ENCODE data around the gene PDIA2.

PDIA2 gene

DNA sequence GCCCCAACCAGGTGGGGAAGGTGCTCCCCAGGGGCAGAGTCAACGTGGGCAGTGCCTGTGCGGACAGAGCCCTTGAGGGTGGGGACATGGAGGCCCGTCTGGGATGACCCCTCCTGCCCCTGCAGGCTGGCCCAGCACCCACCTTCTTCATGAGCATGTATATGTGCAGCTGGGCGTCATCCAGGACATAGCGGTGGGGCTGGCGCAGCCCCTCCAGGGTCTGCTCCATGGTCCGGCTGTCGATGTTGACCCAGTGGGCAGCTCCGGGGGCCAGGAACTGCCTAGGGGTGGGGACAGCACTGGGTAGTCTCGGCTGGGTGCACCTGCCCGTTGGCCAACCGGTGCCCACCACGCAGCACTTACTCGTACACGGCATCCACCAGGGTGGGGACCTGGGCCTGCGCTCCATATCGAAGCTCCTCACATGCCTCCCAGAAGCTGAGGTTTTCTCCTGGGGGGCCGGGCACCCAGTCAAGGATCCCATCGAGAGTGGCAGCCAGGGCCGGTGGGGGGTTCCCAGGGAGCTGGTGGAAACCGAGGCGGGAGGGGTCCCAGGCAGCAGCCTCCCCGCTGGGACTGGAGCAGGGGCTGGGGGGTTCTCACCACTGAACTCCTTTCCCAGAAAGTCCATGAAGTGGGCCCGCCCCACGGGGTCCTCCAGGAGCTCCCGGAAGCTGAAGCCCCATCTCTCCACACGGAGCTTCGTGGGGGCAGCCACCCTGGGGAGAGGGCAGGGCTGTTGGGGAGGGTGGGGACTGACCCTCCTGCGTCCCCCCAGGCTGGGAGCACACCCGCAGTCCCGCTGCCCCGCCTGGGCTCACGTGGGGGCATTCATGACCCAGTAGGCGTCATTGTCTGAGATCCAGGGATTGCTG, 12.3 kb upstream of the PDIA2 start:
- Histone ChIP-seq H3K9me3 (ENCODE audit: control insufficient read depth, low read length) (no peaks in the 10 kb centered on the region), H3K4me3 (ENCODE audit: insufficient read depth, low read depth, low read length) (no peak overlapping the region)
- 93 to 94% methylated on average over 34 of the region's 34 CpGs for WGBS, 2 experiments

DNA sequence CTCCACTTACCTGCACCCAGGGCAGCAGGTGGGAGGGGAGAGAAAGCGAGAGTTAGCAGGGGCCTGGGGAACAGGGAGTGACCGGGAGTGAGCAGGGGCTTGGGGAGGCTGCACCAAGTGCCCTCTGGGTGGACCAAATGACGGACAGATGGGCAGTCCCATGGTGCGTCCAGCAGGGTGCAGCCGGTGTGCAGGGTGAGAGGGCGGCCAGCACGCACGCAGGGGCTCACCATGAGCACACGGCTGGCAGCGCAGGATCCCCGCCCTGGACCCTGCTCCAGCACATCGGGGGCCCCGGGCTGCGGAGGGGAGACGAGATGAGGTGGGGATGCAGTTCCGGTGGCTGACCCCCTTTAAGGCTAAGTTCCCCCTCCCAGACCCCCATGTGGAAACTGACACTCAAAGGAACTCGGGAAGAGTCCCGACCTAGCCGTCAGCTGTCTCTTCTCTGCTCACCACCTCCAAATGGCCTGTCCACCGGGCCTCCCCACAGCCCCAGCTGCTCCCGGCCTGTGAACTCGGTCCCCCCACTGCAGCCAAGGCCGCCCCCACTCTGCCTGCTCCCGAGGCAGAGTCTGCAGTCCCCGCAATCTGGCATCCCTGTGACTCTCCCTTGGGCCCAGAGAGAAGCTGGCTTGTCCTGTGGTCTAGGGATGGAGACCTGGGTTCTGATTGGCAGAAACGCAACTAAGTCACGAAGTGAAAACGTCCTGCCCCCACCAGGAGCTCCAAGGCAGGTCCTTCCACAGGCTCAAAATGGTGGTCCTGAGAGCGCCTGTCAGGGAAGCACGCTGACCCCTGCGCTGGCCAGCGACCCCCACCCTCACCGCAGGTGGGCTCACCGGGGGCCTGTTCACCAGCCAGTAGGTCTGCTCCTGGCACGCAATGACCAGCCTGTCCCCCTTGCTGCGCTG, 10.1 kb upstream of the PDIA2 start:
- H3K27ac ChIP-seq (ENCODE audit: insufficient read depth, low read depth, low read length, poor library complexity, severe bottlenecking), result no peak overlapping the region

More for the DNA sequence above, 12.3 kb upstream of the PDIA2 start:
- Histone ChIP-seq H3K36me3 (ENCODE audit: control insufficient read depth, insufficient read depth, low read length) (no peaks in the 10 kb centered on the region), H3K27ac (ENCODE audit: insufficient read depth, low read depth, low read length, poor library complexity, severe bottlenecking) (no peak overlapping the region), H3K4me1 (ENCODE audit: control insufficient read depth, insufficient read depth, low read length) (no peaks in the 10 kb centered on the region), H3K27me3 (ENCODE audit: control insufficient read depth, insufficient read depth, low read length, poor library complexity, severe bottlenecking) (peaks cover 25% of the 10 kb centered on the region)

DNA sequence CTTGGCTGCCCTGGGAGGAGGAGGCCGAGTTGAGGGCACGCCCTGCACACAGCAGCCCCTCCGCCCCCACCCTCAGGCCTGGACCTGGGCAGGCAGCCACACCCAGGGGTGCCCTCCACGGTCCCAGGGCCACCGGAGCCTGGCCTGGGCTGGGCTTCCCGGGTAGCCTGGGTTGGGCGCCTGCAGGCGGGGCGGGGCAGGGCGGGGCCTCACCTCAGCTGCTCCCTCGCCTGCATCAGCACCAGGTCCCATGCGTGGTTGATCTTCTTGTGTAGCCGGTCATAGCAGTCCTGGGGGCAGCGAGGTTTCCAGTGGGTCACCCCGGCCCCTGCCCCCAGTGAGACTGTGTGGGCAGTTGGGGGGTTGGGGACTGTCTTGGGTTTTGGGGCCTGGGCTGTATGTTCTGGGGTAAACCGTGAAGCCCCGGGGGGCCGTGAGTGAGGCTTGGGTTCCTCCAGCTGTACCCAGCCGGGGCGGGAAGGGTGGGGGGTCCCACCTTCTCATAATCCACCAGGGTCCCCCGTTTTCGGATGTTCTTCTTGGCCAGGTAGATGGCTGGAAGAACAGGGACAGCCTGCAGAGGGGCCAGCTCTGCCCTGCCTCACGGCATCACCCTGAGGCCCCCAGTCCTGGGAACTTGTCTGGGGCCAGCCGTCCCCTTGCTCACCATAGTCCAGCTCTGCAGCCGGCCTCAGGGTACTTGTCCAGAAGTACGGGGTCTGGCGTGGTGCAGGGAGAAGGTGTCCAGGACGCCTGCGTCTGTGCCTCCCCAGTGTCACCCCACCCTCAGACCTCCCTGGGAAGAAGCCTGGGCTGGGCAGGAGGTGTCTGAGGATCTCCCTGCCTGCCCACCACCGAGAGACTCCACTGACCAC, 9.2 kb upstream of the PDIA2 start:
- H3K27ac ChIP-seq (ENCODE audit: insufficient read depth, low read depth, low read length, poor library complexity, severe bottlenecking), result no peak overlapping the region
- peaks cover 48% of the 10 kb centered on the region for H3K27me3 ChIP-seq (ENCODE audit: control insufficient read depth, insufficient read depth, low read length, poor library complexity, severe bottlenecking)
- no peaks in the 10 kb centered on the region for H3K36me3 ChIP-seq (ENCODE audit: control insufficient read depth, insufficient read depth, low read length)
- WGBS, 2 experiments, result 91 to 92% methylated on average over 30 of the region's 30 CpGs
- no peaks in the 10 kb centered on the region for H3K4me1 ChIP-seq (ENCODE audit: control insufficient read depth, insufficient read depth, low read length)
- H3K4me3 ChIP-seq (ENCODE audit: insufficient read depth, low read depth, low read length), result no peak overlapping the region
- H3K9me3 ChIP-seq (ENCODE audit: control insufficient read depth, low read length), result no peaks in the 10 kb centered on the region

More for the DNA sequence above, 10.1 kb upstream of the PDIA2 start:
- no peak overlapping the region for H3K4me3 ChIP-seq (ENCODE audit: insufficient read depth, low read depth, low read length)
- no peaks in the 10 kb centered on the region for H3K9me3 ChIP-seq (ENCODE audit: control insufficient read depth, low read length)
- 87 to 89% methylated on average over 36 of the region's 36 CpGs for WGBS, 2 experiments
- H3K27me3 ChIP-seq (ENCODE audit: control insufficient read depth, insufficient read depth, low read length, poor library complexity, severe bottlenecking), result peaks cover 42% of the 10 kb centered on the region
- no peaks in the 10 kb centered on the region for H3K36me3 ChIP-seq (ENCODE audit: control insufficient read depth, insufficient read depth, low read length)
- H3K4me1 ChIP-seq (ENCODE audit: control insufficient read depth, insufficient read depth, low read length), result no peaks in the 10 kb centered on the region

DNA sequence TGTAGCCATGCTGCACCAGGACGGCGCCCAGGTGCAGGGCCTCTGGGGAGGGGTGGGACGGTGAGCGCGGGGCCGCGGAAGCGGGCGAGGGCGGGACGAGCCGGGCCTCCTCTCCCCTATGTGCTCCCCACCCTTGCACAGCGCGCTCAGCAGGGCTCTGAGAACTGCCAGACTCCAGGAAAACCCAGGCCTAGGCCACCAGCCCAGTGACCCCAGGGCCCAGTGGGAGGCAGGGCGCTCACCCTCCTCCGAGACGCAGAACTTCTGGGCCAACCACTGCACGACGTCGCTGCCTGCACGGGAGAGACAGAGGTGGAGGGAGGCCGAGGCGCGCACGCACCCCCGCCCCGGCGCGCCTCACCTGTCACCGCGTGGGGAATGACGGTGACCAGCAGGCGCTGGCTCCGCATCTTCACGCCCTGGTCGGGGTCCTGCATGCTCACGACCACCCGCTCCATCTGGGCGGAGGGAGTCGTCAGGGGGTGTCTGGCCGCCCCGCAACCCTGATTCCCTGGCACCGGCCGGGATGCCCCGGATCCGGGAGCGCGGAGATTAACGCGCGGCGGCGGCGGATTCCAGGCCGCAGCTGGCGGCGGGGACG, 7.8 kb upstream of the PDIA2 start:
- H3K36me3 ChIP-seq (ENCODE audit: control insufficient read depth, insufficient read depth, low read length), result no peaks in the 10 kb centered on the region
- H3K4me3 ChIP-seq (ENCODE audit: insufficient read depth, low read depth, low read length), result peak overlapping the region; percentile 35
- H3K4me1 ChIP-seq (ENCODE audit: control insufficient read depth, insufficient read depth, low read length), result no peaks in the 10 kb centered on the region
- H3K9me3 ChIP-seq (ENCODE audit: control insufficient read depth, low read length), result no peaks in the 10 kb centered on the region
- 5% methylated on average over 58 of the region's 58 CpGs for WGBS, 2 experiments
- H3K27ac ChIP-seq (ENCODE audit: insufficient read depth, low read depth, low read length, poor library complexity, severe bottlenecking), result no peak overlapping the region
- peaks cover 62% of the 10 kb centered on the region for H3K27me3 ChIP-seq (ENCODE audit: control insufficient read depth, insufficient read depth, low read length, poor library complexity, severe bottlenecking)

DNA sequence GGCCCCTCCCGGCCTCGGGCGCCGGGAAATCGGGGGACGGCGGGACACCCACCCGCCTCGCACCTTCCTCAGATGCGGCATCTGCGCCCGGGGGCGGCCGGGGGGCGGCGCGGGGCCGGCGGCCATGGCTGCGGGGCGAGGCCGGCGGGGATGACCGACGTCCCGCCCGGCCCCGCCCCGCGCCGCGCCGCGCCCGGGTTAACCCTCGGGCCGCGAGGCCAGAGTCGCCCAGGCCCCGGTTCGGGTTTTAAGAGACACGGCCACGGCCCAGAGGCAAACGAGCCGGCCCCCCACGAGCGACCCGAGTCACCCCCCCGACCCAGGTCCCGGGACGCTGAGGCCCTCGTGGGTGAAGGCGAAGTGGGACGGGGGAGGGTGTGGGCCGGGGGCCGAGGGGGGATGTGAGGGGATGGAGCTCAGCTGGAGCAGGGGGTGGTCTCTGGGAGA, 7.2 kb upstream of the PDIA2 start, which contains the start of gene RGS11:
Gene RGS11, minus strand, starts transcription at position 159 of the 447 bp plus-strand sequence. Its CDS starts 33 bp downstream, at position 126.
- H3K27me3 ChIP-seq (ENCODE audit: control insufficient read depth, insufficient read depth, low read length, poor library complexity, severe bottlenecking), result peaks cover 66% of the 10 kb centered on the region

DNA sequence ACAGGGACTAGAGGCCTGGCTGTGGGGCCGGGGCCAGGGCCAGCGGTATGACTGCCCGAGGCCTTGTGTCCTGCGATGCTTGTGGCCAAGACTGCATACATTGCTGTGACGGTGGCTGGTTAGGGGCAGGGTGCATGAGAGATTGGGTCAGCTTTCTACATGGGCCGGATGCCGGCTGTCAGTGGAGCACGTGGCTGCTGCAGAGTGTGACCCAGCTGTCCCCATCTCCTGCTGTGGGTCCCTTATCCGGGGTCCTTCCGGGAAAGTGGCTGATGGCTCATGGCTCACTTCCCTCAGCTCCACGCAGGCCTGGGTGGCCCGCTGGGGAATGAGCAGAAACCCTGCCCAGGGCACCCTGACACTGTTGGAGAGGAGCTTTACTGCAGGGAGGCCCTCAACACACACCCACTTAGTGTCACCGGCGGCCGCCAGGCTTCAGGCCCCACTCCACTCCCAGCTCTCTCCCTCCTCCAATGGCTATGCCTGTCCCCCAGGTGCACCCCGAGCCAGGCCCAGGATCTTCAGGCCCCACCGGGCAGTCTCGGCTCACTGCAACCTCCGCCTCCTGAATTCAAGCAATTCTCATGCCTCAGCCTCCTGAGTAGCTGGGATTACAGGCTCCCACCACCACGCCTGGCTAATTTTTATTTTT, 6.4 kb upstream of the PDIA2 start:
- Histone ChIP-seq H3K4me1 (ENCODE audit: control insufficient read depth, insufficient read depth, low read length) (peaks cover 7% of the 10 kb centered on the region), H3K27me3 (ENCODE audit: control insufficient read depth, insufficient read depth, low read length, poor library complexity, severe bottlenecking) (peaks cover 74% of the 10 kb centered on the region), H3K36me3 (ENCODE audit: control insufficient read depth, insufficient read depth, low read length) (no peaks in the 10 kb centered on the region), H3K4me3 (ENCODE audit: insufficient read depth, low read depth, low read length) (no peak overlapping the region), H3K9me3 (ENCODE audit: control insufficient read depth, low read length) (no peaks in the 10 kb centered on the region), H3K27ac (ENCODE audit: insufficient read depth, low read depth, low read length, poor library complexity, severe bottlenecking) (no peak overlapping the region)
- 85 to 89% methylated on average over 20 of the region's 20 CpGs for WGBS, 2 experiments

More for the DNA sequence above, 7.2 kb upstream of the PDIA2 start, which contains the start of gene RGS11:
- Histone ChIP-seq H3K9me3 (ENCODE audit: control insufficient read depth, low read length) (no peaks in the 10 kb centered on the region), H3K4me1 (ENCODE audit: control insufficient read depth, insufficient read depth, low read length) (peaks cover under 1% of the 10 kb centered on the region), H3K27ac (ENCODE audit: insufficient read depth, low read depth, low read length, poor library complexity, severe bottlenecking) (no peak within 1 kb of the TSS), H3K36me3 (ENCODE audit: control insufficient read depth, insufficient read depth, low read length) (no peaks in the 10 kb centered on the region), H3K4me3 (ENCODE audit: insufficient read depth, low read depth, low read length) (peak within 1 kb of the TSS; percentile 35)
- 7 to 8% methylated on average over 56 of the region's 56 CpGs for WGBS, 2 experiments

DNA sequence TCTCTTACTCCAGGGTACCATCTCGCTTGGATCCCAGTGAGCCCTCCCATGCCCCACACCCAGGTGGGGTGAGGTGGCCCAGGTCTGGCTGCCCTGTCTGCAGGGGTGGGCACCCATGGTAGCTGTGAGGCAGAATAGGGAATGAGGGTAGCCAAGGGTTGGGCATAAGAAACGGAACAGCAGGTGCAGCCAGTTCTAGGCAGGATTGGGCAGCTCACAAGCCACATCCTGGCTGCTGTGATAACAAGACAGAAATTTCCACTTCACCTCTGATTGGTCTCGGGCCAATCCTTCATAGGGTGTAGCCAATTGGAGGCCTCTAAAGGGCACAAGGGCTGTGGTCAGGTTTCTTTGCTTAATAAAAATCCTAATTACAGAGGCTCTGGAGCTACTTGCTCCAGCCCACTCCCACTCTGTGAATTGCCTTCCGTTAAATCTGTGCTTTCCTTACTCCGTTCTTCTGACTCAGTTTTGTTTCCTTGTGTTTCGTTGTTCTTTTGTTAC, 4.0 kb upstream of the PDIA2 start:
- H3K27me3 ChIP-seq (ENCODE audit: control insufficient read depth, insufficient read depth, low read length, poor library complexity, severe bottlenecking), result peaks cover 71% of the 10 kb centered on the region
- no peak overlapping the region for H3K4me3 ChIP-seq (ENCODE audit: insufficient read depth, low read depth, low read length)
- 79 to 81% methylated on average over 6 of the region's 6 CpGs for WGBS, 2 experiments
- H3K4me1 ChIP-seq (ENCODE audit: control insufficient read depth, insufficient read depth, low read length), result peaks cover 7% of the 10 kb centered on the region
- no peaks in the 10 kb centered on the region for H3K36me3 ChIP-seq (ENCODE audit: control insufficient read depth, insufficient read depth, low read length)
- H3K27ac ChIP-seq (ENCODE audit: insufficient read depth, low read depth, low read length, poor library complexity, severe bottlenecking), result no peak overlapping the region
- no peaks in the 10 kb centered on the region for H3K9me3 ChIP-seq (ENCODE audit: control insufficient read depth, low read length)

DNA sequence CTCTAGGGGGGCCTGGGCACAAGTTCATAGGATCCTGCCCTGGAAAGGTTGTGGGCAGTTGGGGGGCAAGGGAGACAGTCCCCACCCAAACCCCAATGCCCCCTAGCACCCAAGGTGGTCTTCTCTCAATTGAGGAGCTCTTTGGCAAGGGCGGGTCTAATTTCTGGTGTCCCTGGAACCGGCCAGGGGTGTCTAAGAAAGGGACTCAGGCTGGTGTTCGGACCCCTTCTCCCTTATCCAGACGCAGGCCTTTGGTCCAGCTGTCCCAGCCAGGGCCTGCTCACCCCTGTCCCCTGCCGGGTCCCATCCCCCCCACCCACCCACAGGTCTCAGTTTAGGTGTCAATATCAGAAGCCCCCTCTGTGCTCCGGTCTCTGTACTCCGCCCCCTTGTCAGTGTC, 3.4 kb upstream of the PDIA2 start:
- H3K4me1 ChIP-seq (ENCODE audit: control insufficient read depth, insufficient read depth, low read length), result peaks cover 7% of the 10 kb centered on the region
- H3K4me3 ChIP-seq (ENCODE audit: insufficient read depth, low read depth, low read length), result no peak overlapping the region
- no peaks in the 10 kb centered on the region for H3K36me3 ChIP-seq (ENCODE audit: control insufficient read depth, insufficient read depth, low read length)
- no peak overlapping the region for H3K27ac ChIP-seq (ENCODE audit: insufficient read depth, low read depth, low read length, poor library complexity, severe bottlenecking)
- no peaks in the 10 kb centered on the region for H3K9me3 ChIP-seq (ENCODE audit: control insufficient read depth, low read length)
- H3K27me3 ChIP-seq (ENCODE audit: control insufficient read depth, insufficient read depth, low read length, poor library complexity, severe bottlenecking), result peaks cover 64% of the 10 kb centered on the region
- 76 to 83% methylated on average over 7 of the region's 7 CpGs for WGBS, 2 experiments

Data from ectodermal cell (in vitro differentiated cells).